WTC11 (cell line): ENCODE measurements around the gene CD44.

Experiments used
- JUN ChIP-seq: sonication (generic); formaldehyde crosslinking; IDR thresholded peaks from 2 replicates; pipeline ENCODE4 v1.8.0; 2023; ENCODE audit warnings: mild to moderate bottlenecking, missing genetic modification reagents
- MXD4 ChIP-seq: fragments of 250-450 bp; sonication (Bioruptor Pico); IDR thresholded peaks from 2 replicates; pipeline ENCODE4 v1.8.0; 2021; ENCODE audit warnings: mild to moderate bottlenecking, moderate library complexity, borderline replicate concordance
- ZNF232 ChIP-seq: sonication (generic); formaldehyde crosslinking; IDR thresholded peaks from 2 replicates; pipeline ENCODE4 v1.8.0; 2022; ENCODE audit warnings: mild to moderate bottlenecking, missing genetic modification reagents
- TF ChIP-seq, protein P1 (sequence below): sonication (generic); formaldehyde crosslinking; IDR thresholded peaks from 2 replicates; pipeline ENCODE4 v1.8.1; 2023; ENCODE audit warnings: mild to moderate bottlenecking, missing genetic modification reagents, moderate library complexity
- TF ChIP-seq, protein P2 (sequence below): sonication (generic); formaldehyde crosslinking; IDR thresholded peaks from 2 replicates; pipeline ENCODE4 v1.8.1; 2023; ENCODE audit warnings: mild to moderate bottlenecking, moderate library complexity, missing genetic modification reagents
- TF ChIP-seq, protein P3 (sequence below): fragments of 250-450 bp; sonication (Bioruptor Pico); IDR thresholded peaks from 2 replicates; pipeline ENCODE4 v1.9.0; 2021; ENCODE audit warnings: mild to moderate bottlenecking
- TF ChIP-seq, protein P4 (sequence below): fragments of 200-600 bp; IDR thresholded peaks from 2 replicates; pipeline ENCODE4 v1.8.0; 2022; ENCODE audit warnings: antibody characterized with exemption
- TF ChIP-seq, protein P5 (sequence below): sonication (generic); formaldehyde crosslinking; IDR thresholded peaks from 2 replicates; pipeline ENCODE4 v1.8.1; 2022; ENCODE audit warnings: mild to moderate bottlenecking, missing genetic modification reagents, moderate library complexity, borderline replicate concordance
- TF ChIP-seq, protein P6 (sequence below): sonication (generic); formaldehyde crosslinking; IDR thresholded peaks from 2 replicates; pipeline ENCODE4 v1.8.1; 2022; ENCODE audit warnings: low read depth, missing genetic modification reagents, borderline replicate concordance

DNA sequence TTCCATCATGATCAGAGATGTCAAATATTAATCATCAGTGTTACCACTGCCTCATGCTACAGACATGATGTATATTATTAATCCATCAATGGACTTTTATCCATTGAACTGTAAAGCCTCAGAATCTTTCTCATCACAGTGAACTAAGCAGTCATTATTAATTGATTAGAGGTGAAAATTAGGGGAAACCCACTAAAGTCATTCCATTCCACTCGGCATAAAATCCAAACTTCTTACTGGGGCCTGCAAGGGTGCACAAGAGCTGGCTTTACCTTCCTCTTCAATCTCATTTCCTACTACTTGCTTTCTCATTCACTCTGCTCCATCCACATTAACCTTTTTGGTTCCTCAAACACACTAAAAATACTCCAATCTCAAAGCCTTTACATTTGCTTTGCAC, 7.9 kb upstream of the CD44 start:
- TF ChIP-seq, protein P1, sequence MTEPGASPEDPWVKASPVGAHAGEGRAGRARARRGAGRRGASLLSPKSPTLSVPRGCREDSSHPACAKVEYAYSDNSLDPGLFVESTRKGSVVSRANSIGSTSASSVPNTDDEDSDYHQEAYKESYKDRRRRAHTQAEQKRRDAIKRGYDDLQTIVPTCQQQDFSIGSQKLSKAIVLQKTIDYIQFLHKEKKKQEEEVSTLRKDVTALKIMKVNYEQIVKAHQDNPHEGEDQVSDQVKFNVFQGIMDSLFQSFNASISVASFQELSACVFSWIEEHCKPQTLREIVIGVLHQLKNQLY (CRISPR knock-in tag) = no peak
- no peak for TF ChIP-seq ZNF232 (CRISPR knock-in tag)
- TF ChIP-seq JUN (CRISPR knock-in tag) = no peak
- TF ChIP-seq, protein P2, sequence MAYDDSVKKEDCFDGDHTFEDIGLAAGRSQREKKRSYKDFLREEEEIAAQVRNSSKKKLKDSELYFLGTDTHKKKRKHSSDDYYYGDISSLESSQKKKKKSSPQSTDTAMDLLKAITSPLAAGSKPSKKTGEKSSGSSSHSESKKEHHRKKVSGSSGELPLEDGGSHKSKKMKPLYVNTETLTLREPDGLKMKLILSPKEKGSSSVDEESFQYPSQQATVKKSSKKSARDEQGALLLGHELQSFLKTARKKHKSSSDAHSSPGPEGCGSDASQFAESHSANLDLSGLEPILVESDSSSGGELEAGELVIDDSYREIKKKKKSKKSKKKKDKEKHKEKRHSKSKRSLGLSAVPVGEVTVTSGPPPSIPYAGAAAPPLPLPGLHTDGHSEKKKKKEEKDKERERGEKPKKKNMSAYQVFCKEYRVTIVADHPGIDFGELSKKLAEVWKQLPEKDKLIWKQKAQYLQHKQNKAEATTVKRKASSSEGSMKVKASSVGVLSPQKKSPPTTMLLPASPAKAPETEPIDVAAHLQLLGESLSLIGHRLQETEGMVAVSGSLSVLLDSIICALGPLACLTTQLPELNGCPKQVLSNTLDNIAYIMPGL (CRISPR knock-in tag) = no peak
- TF ChIP-seq, protein P3, sequence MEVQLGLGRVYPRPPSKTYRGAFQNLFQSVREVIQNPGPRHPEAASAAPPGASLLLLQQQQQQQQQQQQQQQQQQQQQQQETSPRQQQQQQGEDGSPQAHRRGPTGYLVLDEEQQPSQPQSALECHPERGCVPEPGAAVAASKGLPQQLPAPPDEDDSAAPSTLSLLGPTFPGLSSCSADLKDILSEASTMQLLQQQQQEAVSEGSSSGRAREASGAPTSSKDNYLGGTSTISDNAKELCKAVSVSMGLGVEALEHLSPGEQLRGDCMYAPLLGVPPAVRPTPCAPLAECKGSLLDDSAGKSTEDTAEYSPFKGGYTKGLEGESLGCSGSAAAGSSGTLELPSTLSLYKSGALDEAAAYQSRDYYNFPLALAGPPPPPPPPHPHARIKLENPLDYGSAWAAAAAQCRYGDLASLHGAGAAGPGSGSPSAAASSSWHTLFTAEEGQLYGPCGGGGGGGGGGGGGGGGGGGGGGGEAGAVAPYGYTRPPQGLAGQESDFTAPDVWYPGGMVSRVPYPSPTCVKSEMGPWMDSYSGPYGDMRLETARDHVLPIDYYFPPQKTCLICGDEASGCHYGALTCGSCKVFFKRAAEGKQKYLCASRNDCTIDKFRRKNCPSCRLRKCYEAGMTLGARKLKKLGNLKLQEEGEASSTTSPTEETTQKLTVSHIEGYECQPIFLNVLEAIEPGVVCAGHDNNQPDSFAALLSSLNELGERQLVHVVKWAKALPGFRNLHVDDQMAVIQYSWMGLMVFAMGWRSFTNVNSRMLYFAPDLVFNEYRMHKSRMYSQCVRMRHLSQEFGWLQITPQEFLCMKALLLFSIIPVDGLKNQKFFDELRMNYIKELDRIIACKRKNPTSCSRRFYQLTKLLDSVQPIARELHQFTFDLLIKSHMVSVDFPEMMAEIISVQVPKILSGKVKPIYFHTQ (CRISPR knock-in tag) = no peak
- TF ChIP-seq, protein P4, sequence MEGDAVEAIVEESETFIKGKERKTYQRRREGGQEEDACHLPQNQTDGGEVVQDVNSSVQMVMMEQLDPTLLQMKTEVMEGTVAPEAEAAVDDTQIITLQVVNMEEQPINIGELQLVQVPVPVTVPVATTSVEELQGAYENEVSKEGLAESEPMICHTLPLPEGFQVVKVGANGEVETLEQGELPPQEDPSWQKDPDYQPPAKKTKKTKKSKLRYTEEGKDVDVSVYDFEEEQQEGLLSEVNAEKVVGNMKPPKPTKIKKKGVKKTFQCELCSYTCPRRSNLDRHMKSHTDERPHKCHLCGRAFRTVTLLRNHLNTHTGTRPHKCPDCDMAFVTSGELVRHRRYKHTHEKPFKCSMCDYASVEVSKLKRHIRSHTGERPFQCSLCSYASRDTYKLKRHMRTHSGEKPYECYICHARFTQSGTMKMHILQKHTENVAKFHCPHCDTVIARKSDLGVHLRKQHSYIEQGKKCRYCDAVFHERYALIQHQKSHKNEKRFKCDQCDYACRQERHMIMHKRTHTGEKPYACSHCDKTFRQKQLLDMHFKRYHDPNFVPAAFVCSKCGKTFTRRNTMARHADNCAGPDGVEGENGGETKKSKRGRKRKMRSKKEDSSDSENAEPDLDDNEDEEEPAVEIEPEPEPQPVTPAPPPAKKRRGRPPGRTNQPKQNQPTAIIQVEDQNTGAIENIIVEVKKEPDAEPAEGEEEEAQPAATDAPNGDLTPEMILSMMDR = no peak
- TF ChIP-seq, protein P5, sequence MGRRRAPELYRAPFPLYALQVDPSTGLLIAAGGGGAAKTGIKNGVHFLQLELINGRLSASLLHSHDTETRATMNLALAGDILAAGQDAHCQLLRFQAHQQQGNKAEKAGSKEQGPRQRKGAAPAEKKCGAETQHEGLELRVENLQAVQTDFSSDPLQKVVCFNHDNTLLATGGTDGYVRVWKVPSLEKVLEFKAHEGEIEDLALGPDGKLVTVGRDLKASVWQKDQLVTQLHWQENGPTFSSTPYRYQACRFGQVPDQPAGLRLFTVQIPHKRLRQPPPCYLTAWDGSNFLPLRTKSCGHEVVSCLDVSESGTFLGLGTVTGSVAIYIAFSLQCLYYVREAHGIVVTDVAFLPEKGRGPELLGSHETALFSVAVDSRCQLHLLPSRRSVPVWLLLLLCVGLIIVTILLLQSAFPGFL (CRISPR knock-in tag) = no peak
- TF ChIP-seq, protein P6, sequence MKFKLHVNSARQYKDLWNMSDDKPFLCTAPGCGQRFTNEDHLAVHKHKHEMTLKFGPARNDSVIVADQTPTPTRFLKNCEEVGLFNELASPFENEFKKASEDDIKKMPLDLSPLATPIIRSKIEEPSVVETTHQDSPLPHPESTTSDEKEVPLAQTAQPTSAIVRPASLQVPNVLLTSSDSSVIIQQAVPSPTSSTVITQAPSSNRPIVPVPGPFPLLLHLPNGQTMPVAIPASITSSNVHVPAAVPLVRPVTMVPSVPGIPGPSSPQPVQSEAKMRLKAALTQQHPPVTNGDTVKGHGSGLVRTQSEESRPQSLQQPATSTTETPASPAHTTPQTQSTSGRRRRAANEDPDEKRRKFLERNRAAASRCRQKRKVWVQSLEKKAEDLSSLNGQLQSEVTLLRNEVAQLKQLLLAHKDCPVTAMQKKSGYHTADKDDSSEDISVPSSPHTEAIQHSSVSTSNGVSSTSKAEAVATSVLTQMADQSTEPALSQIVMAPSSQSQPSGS = no peak
- no peak for TF ChIP-seq MXD4 (CRISPR knock-in tag)
